Measurements from ENCODE around the gene AHCYL1. TPM values are rescaled to one million over a fixed set of nuclear protein-coding genes. Genes with fewer than 3 reads are reported as not detected.

Gene AHCYL1
- polyA plus RNA-seq, 1 donor (not counting 4 experiments of a cell fraction or from before 2014, with no cell fraction given), result 64.8 TPM

- peaks cover 7% of the 10 kb centered on the region for H3K4me1 ChIP-seq (ENCODE audit: control insufficient read depth, extremely low read depth, insufficient read depth, low read length)
- H3K9me3 ChIP-seq (ENCODE audit: control insufficient read depth, low read depth, low read length), result no peaks in the 10 kb centered on the region
- no peak for DNase-seq (ENCODE audit: low read depth, low spot score)
- dilution Hi-C loops (cut with MboI; ENCODE audit: extremely low pct_ligation_motif_present, low sequenced_read_pairs), result no loop called here
- no peak overlapping the region for H3K27ac ChIP-seq (ENCODE audit: control insufficient read depth, insufficient read depth, low read length)
- H3K9ac ChIP-seq (ENCODE audit: control insufficient read depth, extremely low read depth, insufficient read depth, low read length), result no peak overlapping the region
- TF ChIP-seq CTCF (optimal IDR thresholded peaks at IDR 0.05 in 1 of 3, IDR thresholded peaks at IDR 0.05 in 1 of 3, conservative IDR thresholded peaks at IDR 0.05 in 1 of 3; ENCODE audit: extremely low read depth in 1 of 3, insufficient read depth in 2 of 3, low read length in 3 of 3) (no peak), EZH2 (IDR thresholded peaks at IDR 0.05; ENCODE audit: low read length) (no peak)
- FAIRE-seq, result no peak
- no peak overlapping the region for H2AFZ ChIP-seq (ENCODE audit: control insufficient read depth, low read length)
- H3K36me3 ChIP-seq (ENCODE audit: control insufficient read depth in 2 of 2, extremely low read depth in 1 of 2, insufficient read depth in 2 of 2, low read length in 2 of 2), result peaks cover 66 to 72% of the 10 kb centered on the region in 2 experiments
- no peaks in the 10 kb centered on the region for H3K9me1 ChIP-seq (ENCODE audit: control insufficient read depth, extremely low read depth, insufficient read depth, low read length)
- H4K20me1 ChIP-seq (ENCODE audit: control insufficient read depth, extremely low read depth, insufficient read depth, low read length), result no peaks in the 10 kb centered on the region
- no peak overlapping the region for H3K4me2 ChIP-seq (ENCODE audit: control insufficient read depth, extremely low read depth, insufficient read depth, low read depth, low read length)
- H3K27me3 ChIP-seq (ENCODE audit: control insufficient read depth, extremely low read depth, insufficient read depth, low read length), result no peaks in the 10 kb centered on the region
- no peak overlapping the region for H3K4me3 ChIP-seq (ENCODE audit: control insufficient read depth in 2 of 3, extremely low read depth in 1 of 3, insufficient read depth in 2 of 3, low read depth in 1 of 3, low read length in 3 of 3)
- no peaks in the 10 kb centered on the region for H3K79me2 ChIP-seq (ENCODE audit: control insufficient read depth, insufficient read depth, low read length)
Observed at GRCh38 chr1:110043016-110043415, 58.5 kb downstream of the AHCYL1 start.

GRCh38 chr1:110047463-110047862, 62.9 kb downstream of the AHCYL1 start:
- no peaks in the 10 kb centered on the region for H3K27me3 ChIP-seq (ENCODE audit: control insufficient read depth, extremely low read depth, insufficient read depth, low read length)
- no peaks in the 10 kb centered on the region for H3K79me2 ChIP-seq (ENCODE audit: control insufficient read depth, insufficient read depth, low read length)
- H3K27ac ChIP-seq (ENCODE audit: control insufficient read depth, insufficient read depth, low read length), result no peak overlapping the region
- H3K4me1 ChIP-seq (ENCODE audit: control insufficient read depth, extremely low read depth, insufficient read depth, low read length), result no peaks in the 10 kb centered on the region
- dilution Hi-C loops (cut with MboI; ENCODE audit: extremely low pct_ligation_motif_present, low sequenced_read_pairs), result no loop called here
- peaks cover 61 to 63% of the 10 kb centered on the region in 2 experiments for H3K36me3 ChIP-seq (ENCODE audit: control insufficient read depth in 2 of 2, extremely low read depth in 1 of 2, insufficient read depth in 2 of 2, low read length in 2 of 2)
- no peaks in the 10 kb centered on the region for H3K9me3 ChIP-seq (ENCODE audit: control insufficient read depth, low read depth, low read length)
- TF ChIP-seq EZH2 (IDR thresholded peaks at IDR 0.05; ENCODE audit: low read length) (no peak), CTCF (optimal IDR thresholded peaks at IDR 0.05 in 1 of 3, IDR thresholded peaks at IDR 0.05 in 1 of 3, conservative IDR thresholded peaks at IDR 0.05 in 1 of 3; ENCODE audit: extremely low read depth in 1 of 3, insufficient read depth in 2 of 3, low read length in 3 of 3) (no peak)
- H3K4me2 ChIP-seq (ENCODE audit: control insufficient read depth, extremely low read depth, insufficient read depth, low read depth, low read length), result no peak overlapping the region
- no peak overlapping the region for H2AFZ ChIP-seq (ENCODE audit: control insufficient read depth, low read length)
- DNase-seq (ENCODE audit: low read depth, low spot score) (no peak), FAIRE-seq (no peak)
- no peaks in the 10 kb centered on the region for H3K9me1 ChIP-seq (ENCODE audit: control insufficient read depth, extremely low read depth, insufficient read depth, low read length)
- H3K4me3 ChIP-seq (ENCODE audit: control insufficient read depth in 2 of 3, extremely low read depth in 1 of 3, insufficient read depth in 2 of 3, low read depth in 1 of 3, low read length in 3 of 3), result no peak overlapping the region
- H4K20me1 ChIP-seq (ENCODE audit: control insufficient read depth, extremely low read depth, insufficient read depth, low read length), result no peaks in the 10 kb centered on the region
- H3K9ac ChIP-seq (ENCODE audit: control insufficient read depth, extremely low read depth, insufficient read depth, low read length), result no peak overlapping the region
